Fibroblast of the aortic adventitia (primary cell): Measurements from ENCODE around the gene CDCP2. TPM values are rescaled to one million over a fixed set of nuclear protein-coding genes. Genes with fewer than 3 reads are reported as not detected.

Experiments
- DNase-seq: peaks from one replicate; pipeline ENCODE4 v3.0.0-alpha.2; 2010; ENCODE audit warnings: low read depth
- H3K4me3 ChIP-seq: 2 replicates; pipeline ENCODE4 v1.5.1; 2011; ENCODE audit warnings: low read depth, mild to moderate bottlenecking, control low read depth, low read length, moderate library complexity
- total RNA-seq: library from RNA; depleted of rRNA; stranded (reverse); fragments of >200 nt; gene quantifications from 2 replicates; pipeline ENCODE4 v1.2.3, GENCODE V29; 2012; ENCODE audit warnings: low replicate concordance
- TF ChIP-seq, protein P1 (sequence below): IDR thresholded peaks from 2 replicates; pipeline ENCODE4 v1.5.1; 2011; ENCODE audit warnings: mild to moderate bottlenecking, low read length, control low read depth, inconsistent platforms; ENCODE audit not compliant: insufficient read depth

Gene CDCP2
- total RNA-seq, 1 donor: not detected

DNA sequence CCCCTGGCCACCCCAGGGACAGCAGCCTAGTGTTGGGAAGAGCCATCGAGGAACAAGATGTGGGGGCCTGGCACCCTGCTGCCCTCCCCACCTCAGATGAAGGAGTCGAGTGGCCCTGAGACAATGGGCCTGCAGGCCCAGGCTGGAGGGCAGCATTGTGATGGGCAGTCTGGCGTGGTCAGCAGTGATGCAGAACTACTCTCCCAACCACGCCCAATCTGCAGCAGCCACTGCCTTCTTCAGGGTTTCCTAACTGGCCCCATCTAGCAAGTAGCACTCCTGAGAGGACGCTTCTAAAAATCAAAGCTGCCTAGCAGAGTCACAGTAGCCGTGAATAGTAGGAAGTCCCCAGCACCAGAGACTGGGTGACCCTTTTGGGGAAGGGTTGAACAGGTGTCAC lies 18.5 kb downstream of the CDCP2 start:
- DNase-seq: no peak
- TF ChIP-seq, protein P1, sequence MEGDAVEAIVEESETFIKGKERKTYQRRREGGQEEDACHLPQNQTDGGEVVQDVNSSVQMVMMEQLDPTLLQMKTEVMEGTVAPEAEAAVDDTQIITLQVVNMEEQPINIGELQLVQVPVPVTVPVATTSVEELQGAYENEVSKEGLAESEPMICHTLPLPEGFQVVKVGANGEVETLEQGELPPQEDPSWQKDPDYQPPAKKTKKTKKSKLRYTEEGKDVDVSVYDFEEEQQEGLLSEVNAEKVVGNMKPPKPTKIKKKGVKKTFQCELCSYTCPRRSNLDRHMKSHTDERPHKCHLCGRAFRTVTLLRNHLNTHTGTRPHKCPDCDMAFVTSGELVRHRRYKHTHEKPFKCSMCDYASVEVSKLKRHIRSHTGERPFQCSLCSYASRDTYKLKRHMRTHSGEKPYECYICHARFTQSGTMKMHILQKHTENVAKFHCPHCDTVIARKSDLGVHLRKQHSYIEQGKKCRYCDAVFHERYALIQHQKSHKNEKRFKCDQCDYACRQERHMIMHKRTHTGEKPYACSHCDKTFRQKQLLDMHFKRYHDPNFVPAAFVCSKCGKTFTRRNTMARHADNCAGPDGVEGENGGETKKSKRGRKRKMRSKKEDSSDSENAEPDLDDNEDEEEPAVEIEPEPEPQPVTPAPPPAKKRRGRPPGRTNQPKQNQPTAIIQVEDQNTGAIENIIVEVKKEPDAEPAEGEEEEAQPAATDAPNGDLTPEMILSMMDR: no peak
- no peak overlapping the region for H3K4me3 ChIP-seq

DNA sequence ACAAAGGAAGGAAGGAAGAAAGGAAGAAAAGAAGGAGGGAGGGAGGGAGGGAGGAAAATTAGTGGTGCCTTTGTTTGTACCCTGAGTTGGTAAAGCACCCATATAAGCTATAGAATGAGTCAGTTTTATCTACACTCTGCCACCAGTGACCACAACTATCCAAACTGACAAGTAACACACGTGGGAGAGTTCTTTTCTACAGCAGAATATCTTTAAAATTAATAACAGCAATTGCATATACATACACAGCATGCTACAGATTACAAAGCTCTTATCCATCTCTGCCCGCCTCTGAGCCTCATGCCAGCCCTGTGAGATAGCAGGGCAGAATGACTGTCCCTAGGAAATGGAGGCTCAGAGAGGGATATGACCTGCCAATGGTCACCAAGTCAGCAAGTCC lies 20.3 kb downstream of the CDCP2 start:
- DNase-seq: no peak
- no peak overlapping the region for H3K4me3 ChIP-seq
- TF ChIP-seq, protein P1: no peak

DNA sequence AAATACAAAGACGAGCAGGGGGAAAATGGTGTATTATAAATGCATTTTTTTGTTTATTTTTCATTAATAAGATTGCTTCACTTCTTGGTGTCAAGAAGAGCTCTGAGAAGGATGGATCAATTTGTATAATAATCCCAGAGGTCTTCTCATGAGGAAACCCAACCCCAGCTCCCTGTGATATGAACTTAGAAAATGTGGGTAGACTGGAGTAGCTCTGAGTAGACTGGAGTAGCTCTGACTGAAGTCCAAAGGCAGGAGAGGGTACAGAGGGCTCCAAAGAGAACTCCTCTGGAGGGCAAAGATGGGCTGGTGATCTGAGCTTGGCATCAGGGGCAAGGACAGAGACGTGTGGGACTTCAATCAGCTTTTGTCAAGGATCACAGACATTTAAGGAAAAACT lies 21.4 kb downstream of the CDCP2 start:
- H3K4me3 ChIP-seq: no peak overlapping the region
- TF ChIP-seq, protein P1: no peak
- no peak for DNase-seq

DNA sequence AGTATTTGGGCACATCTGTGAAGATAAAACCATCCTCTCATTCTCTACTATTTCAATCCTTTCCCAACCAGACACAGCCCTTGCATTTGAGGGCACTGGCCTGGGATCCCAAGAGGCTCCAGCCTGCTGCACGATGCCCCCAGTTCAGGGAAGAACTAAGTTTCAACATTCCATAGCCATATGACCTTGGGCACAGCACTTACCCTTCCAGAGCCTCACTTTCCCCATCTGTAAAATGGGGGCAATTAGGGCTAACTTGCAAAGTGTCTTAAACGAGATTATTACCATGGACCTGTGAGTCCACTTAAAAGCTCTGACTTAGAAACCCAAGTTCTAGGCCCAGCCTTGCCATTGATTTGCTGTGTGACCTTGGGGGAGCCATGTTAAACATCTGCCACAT lies 22.9 kb downstream of the CDCP2 start:
- TF ChIP-seq, protein P1: no peak
- no peak for DNase-seq
- H3K4me3 ChIP-seq: no peak overlapping the region

GRCh38 chr1:54127594-54128300 lies 25.1 kb downstream of the CDCP2 start:
- TF ChIP-seq, protein P1: no peak
- no peak for DNase-seq
- no peak overlapping the region for H3K4me3 ChIP-seq

GRCh38 chr1:54126271-54126815 lies 26.5 kb downstream of the CDCP2 start:
- peak; percentile 20 for DNase-seq
- TF ChIP-seq, protein P1: no peak
- no peak overlapping the region for H3K4me3 ChIP-seq
